Thyroid gland (tissue), 4 donors: ENCODE data around the gene LTF. TPM values are rescaled to one million over a fixed set of nuclear protein-coding genes. Genes with fewer than 3 reads are reported as not detected.

Source experiments
- DNase-seq, 2 donors: peaks; one replicate each; pipeline ENCODE4 v3.0.0-alpha.2; 2019
- H3K27ac ChIP-seq, 3 donors: fragments of 200-600 bp; sonication (generic); 1 replicate in 2 of 3; 2 replicates in 1 of 3; pipeline ENCODE4 v1.5.1; 2016 to 2019; ENCODE audit warnings: mild to moderate bottlenecking in 1 of 3, moderate library complexity in 1 of 3
- H3K27me3 ChIP-seq: fragments of 200-600 bp; sonication (generic); one replicate; pipeline ENCODE4 v1.5.1; 2019
- H3K36me3 ChIP-seq, 2 donors: fragments of 200-600 bp; sonication (generic); one replicate each; pipeline ENCODE4 v1.5.1; 2016 to 2019
- H3K4me1 ChIP-seq, 2 donors: fragments of 200-600 bp; sonication (generic); one replicate each; pipeline ENCODE4 v1.5.1; 2017 to 2019
- H3K4me3 ChIP-seq, 3 donors: fragments of 200-600 bp; sonication (generic); replicated peaks in 1 of 3; 1 replicate in 2 of 3; 2 replicates in 1 of 3; pipeline ENCODE4 v1.5.1; 2016; ENCODE audit warnings: mild to moderate bottlenecking in 1 of 3
- H3K9me3 ChIP-seq: fragments of 200-600 bp; sonication (generic); one replicate; pipeline ENCODE4 v1.5.1; 2017
- POLR2A ChIP-seq, 2 donors: fragments of 450-650 bp; IDR thresholded peaks; one replicate each; pipeline ENCODE4 v1.6.1; 2017; ENCODE audit warnings: antibody characterized with exemption in 2 of 2, mild to moderate bottlenecking in 2 of 2, moderate library complexity in 1 of 2
- WGBS, 2 donors: methylation state at CpG; one replicate each; pipeline ENCODE4 v1.1.5; 2017; 5-methylcytosine and 5-hydroxymethylcytosine counted together
- intact Hi-C: fragments of 100-400 bp; cut with DNase I; formaldehyde crosslinking; loops from one replicate; pipeline ENCODE4 v1.15.1; 2023
- total RNA-seq, 4 donors: library from RNA; depleted of rRNA; stranded (reverse); fragments of >200 nt; gene quantifications; one replicate each; pipeline ENCODE4 v1.2.3, GENCODE V29; 2016
- TF ChIP-seq, protein P1 (sequence below), 6 experiments: fragments of 200-600 bp in 3 of 6; fragments of 450-650 bp in 3 of 6; sonication (generic) in 3 of 6; IDR thresholded peaks; one replicate each; pipeline ENCODE4 v1.5.1; 2016 to 2019; ENCODE audit warnings: antibody characterized with exemption in 6 of 6, mild to moderate bottlenecking in 2 of 6, inconsistent platforms in 1 of 6, moderate library complexity in 1 of 6

The LTF gene
- total RNA-seq, 4 donors from 2014 or later = 6.3 to 48.6 (median 32.5) TPM

DNA sequence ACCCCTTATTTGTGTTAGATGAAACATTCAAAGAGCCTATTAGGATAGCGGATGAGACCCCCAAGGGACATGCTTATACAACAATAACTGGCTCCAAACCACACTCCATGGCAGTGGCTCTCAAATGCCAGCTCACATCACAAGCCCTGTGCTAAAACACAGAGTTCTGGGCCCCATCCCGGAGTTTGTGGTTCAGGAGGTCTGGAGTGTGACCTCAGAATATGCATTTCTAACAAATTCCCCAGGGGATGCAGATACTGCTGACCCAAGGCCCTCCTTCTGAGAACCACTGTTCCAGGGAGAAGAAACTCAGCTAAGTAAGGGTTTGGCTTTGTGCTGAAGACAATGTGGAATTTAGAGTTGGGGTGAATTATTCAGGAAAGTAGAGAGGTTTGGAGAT is 54.0 kb downstream of the LTF start:
- intact Hi-C loops = no loop called here
- DNase-seq = no peak
- no peak for TF ChIP-seq POLR2A (IDR thresholded peaks at IDR 0.05)
- TF ChIP-seq, protein P1, sequence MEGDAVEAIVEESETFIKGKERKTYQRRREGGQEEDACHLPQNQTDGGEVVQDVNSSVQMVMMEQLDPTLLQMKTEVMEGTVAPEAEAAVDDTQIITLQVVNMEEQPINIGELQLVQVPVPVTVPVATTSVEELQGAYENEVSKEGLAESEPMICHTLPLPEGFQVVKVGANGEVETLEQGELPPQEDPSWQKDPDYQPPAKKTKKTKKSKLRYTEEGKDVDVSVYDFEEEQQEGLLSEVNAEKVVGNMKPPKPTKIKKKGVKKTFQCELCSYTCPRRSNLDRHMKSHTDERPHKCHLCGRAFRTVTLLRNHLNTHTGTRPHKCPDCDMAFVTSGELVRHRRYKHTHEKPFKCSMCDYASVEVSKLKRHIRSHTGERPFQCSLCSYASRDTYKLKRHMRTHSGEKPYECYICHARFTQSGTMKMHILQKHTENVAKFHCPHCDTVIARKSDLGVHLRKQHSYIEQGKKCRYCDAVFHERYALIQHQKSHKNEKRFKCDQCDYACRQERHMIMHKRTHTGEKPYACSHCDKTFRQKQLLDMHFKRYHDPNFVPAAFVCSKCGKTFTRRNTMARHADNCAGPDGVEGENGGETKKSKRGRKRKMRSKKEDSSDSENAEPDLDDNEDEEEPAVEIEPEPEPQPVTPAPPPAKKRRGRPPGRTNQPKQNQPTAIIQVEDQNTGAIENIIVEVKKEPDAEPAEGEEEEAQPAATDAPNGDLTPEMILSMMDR (IDR thresholded peaks at IDR 0.05) = no peak
- H3K36me3 ChIP-seq = no peaks in the 10 kb centered on the region
- peaks cover 6 to 32% of the 10 kb centered on the region in 2 donors for H3K4me1 ChIP-seq
- H3K9me3 ChIP-seq = no peaks in the 10 kb centered on the region
- no peak overlapping the region for H3K27ac ChIP-seq
- 92 to 98% methylated on average over 2 of the region's 2 CpGs for WGBS, 2 donors
- no peak overlapping the region for H3K4me3 ChIP-seq
- no peaks in the 10 kb centered on the region for H3K27me3 ChIP-seq

DNA sequence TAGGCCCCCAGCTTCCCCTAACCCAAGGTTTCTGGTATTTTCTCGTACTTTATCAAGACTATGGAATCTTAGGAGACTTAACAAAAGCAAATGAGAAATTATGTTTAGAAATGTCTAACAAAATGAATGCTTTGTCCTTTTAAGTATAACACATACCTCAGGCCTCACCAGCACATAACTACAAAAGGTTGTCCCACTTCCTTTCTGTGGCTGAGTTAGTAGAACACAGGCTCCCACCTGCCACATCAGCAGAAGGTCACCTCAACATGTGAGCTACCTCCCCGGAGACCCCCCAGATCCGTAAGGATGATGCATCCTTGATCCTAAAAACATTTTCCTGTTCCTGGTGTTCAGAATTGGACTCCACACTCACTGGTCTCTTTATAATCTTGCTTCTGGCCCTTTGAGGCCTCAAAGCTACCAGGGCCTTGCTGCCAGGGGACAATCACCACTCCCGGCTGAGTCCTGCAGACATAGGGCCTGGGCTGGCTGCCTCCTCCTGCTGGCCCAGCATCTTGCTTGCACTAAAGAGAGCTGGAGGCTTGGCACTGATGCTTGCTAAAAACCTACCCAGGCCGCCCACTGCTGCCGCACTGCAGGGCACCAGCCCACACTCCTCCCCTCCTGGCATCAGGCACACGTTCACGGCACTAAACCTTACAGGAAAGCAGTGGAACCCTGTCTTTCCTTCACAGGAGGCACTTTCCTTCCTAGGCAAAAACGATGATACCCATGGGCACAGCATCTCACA is 54.8 kb downstream of the LTF start:
- TF ChIP-seq POLR2A (IDR thresholded peaks at IDR 0.05) = no peak
- TF ChIP-seq, protein P1 (IDR thresholded peaks at IDR 0.05) = no peak
- intact Hi-C loops = no loop called here
- Histone ChIP-seq H3K4me3 (no peak overlapping the region), H3K27me3 (no peaks in the 10 kb centered on the region), H3K9me3 (no peaks in the 10 kb centered on the region), H3K27ac (no peak overlapping the region), H3K36me3 (no peaks in the 10 kb centered on the region), H3K4me1 (peaks cover 12 to 39% of the 10 kb centered on the region in 2 donors)
- 80 to 92% methylated on average over 9 of the region's 9 CpGs for WGBS, 2 donors
- no peak for DNase-seq

DNA sequence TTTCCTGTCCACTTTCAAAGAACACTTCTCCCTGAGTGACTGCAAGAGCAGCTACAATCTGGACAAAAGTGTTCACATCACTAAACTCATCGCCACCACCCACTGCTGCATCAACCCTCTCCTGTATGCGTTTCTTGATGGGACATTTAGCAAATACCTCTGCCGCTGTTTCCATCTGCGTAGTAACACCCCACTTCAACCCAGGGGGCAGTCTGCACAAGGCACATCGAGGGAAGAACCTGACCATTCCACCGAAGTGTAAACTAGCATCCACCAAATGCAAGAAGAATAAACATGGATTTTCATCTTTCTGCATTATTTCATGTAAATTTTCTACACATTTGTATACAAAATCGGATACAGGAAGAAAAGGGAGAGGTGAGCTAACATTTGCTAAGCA is 55.9 kb downstream of the LTF start:
- Histone ChIP-seq H3K27me3 (no peaks in the 10 kb centered on the region), H3K9me3 (no peaks in the 10 kb centered on the region), H3K4me3 (no peak overlapping the region), H3K27ac (no peak overlapping the region), H3K4me1 (peaks cover 15 to 44% of the 10 kb centered on the region in 2 donors), H3K36me3 (no peaks in the 10 kb centered on the region)
- no peak for TF ChIP-seq POLR2A (IDR thresholded peaks at IDR 0.05)
- TF ChIP-seq, protein P1 (IDR thresholded peaks at IDR 0.05) = no peak
- 90 to 92% methylated on average over 7 of the region's 7 CpGs for WGBS, 2 donors
- intact Hi-C loops = no loop called here
- no peak for DNase-seq

DNA sequence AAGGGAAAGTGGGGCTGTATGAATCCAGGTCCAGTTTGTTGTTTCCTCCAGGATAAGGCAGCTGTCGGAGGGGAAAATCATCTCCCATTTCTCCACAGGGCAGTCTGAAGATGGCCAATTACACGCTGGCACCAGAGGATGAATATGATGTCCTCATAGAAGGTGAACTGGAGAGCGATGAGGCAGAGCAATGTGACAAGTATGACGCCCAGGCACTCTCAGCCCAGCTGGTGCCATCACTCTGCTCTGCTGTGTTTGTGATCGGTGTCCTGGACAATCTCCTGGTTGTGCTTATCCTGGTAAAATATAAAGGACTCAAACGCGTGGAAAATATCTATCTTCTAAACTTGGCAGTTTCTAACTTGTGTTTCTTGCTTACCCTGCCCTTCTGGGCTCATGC is 56.7 kb downstream of the LTF start:
- peaks cover 15 to 39% of the 10 kb centered on the region in 2 donors for H3K4me1 ChIP-seq
- H3K36me3 ChIP-seq = no peaks in the 10 kb centered on the region
- no peak overlapping the region for H3K4me3 ChIP-seq
- peak overlapping the region in 1 of 3 donors; percentile 67 for H3K27ac ChIP-seq
- TF ChIP-seq, protein P1 (IDR thresholded peaks at IDR 0.05) = no peak
- TF ChIP-seq POLR2A (IDR thresholded peaks at IDR 0.05) = no peak
- intact Hi-C loops = no loop called here
- WGBS, 2 donors = 81 to 84% methylated on average over 7 of the region's 7 CpGs
- no peaks in the 10 kb centered on the region for H3K27me3 ChIP-seq
- DNase-seq = no peak
- H3K9me3 ChIP-seq = no peaks in the 10 kb centered on the region

DNA sequence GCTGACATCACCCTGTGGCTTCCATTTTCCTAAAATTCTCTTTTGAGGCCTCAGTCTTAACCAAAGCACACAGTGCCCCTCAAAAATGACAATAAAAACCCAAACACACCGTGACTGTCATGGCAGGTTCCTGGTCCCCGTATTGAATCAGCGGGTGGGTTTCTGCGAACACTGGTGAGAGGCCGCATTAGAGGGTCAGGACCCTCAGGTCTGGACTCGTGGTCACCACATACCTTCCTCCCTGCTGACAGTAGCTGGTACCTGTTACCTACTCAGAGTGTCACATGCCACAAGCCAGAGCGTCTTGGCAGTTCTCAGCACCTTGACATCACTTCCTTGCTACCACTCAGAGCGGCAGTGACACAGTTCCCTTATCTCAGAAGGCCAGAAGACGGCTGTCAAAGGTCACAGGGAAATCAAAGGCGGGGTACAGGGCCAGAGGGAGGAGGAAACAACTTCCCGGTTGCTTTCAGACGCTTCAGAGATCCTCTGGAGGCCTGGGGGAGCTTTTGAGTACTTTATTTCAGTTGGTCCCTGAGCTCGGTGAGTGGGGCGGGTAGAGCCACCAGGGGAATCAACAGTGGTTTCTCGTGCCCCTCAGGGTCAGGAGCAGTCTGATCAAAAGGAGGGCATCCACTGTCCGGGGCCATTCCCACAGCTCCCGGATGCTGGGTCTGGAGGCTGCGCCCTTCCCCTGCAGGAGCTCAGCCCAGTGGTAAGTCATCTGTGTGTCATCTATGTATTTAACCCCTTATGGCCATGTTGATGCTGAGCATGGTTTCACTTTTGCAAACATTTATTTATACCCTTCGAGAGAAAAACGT is 57.7 kb downstream of the LTF start, which contains the start of the genes CCR5AS and CCRL2:
Gene CCR5AS, minus strand, starts transcription at position 279 of the 824 bp plus-strand sequence.
Gene CCRL2, plus strand, starts transcription at position 472 of the 824 bp plus-strand sequence. CDS start 821 bp downstream, outside the sequence.
- H3K4me1 ChIP-seq = peaks cover 15 to 29% of the 10 kb centered on the region in 2 donors
- H3K27ac ChIP-seq = peak within 1 kb of the TSS in 2 of 3 donors; percentile 38 to 67
- H3K9me3 ChIP-seq = no peaks in the 10 kb centered on the region
- H3K4me3 ChIP-seq = no peak within 1 kb of the TSS
- peak in 1 of 2 donors; percentile 12 for DNase-seq
- intact Hi-C loops = no loop called here
- TF ChIP-seq POLR2A (IDR thresholded peaks at IDR 0.05) = no peak
- TF ChIP-seq, protein P1 (IDR thresholded peaks at IDR 0.05) = no peak
- H3K27me3 ChIP-seq = no peaks in the 10 kb centered on the region
- no peaks in the 10 kb centered on the region for H3K36me3 ChIP-seq
- WGBS, 2 donors = 64 to 70% methylated on average over 20 of the region's 20 CpGs
